K562 (cell line): ENCODE data around the gene ERVK3-1.
"Not testable (repeated sequence)": the region's sequence is repeated elsewhere in the genome, so short reads cannot be mapped to it uniquely, and the experiment has no call there.

Source experiments
- CHD2 ChIP-seq: IDR thresholded peaks from 2 replicates; pipeline ENCODE4 v1.6.1; 2011; ENCODE audit warnings: low read depth, low read length
- TAF1 ChIP-seq: IDR thresholded peaks from 2 replicates; pipeline ENCODE4 v1.6.1; 2011; ENCODE audit warnings: mild to moderate bottlenecking, low read length, moderate library complexity; ENCODE audit not compliant: insufficient read depth, control insufficient read depth, severe bottlenecking; ENCODE audit errors: extremely low read depth

DNA sequence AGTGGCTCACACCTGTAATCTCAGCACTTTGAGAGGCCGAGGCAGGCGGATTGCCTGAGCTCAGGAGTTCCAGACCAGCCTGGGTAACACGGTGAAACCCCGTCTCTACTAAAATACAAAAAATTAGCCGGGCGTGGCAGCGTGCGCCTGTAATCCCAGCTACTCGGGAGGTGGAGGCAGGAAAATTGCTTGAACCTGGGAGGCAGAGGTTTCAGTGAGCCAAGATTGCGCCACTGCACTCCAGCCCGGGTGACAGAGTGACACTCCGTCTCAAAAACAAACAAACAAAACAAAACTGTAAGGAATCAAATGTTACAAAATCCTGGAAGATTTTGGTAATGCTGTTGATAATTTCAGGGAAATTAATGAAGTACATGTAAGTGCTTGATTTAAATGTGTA is 42.9 kb downstream of the ERVK3-1 start:
- not testable (repeated sequence) for TF ChIP-seq TAF1, CHD2
